GM12878 (cell line): Measurements from ENCODE around the gene UST.

Experiments
- CTCF ChIP-seq, 3 experiments: IDR thresholded peaks in 2 of 3; conservative IDR thresholded peaks in 1 of 3; 2 replicates each; pipeline ENCODE4 v1.5.1; 2011; ENCODE audit warnings: low read depth in 3 of 3, low read length in 3 of 3, mild to moderate bottlenecking in 3 of 3, control low read depth in 2 of 3, moderate library complexity in 2 of 3, inconsistent platforms in 1 of 3, mixed read lengths in 1 of 3; ENCODE audit not compliant: control insufficient read depth in 2 of 3, insufficient read depth in 1 of 3; ENCODE audit errors: extremely low read depth in 1 of 3
- JUNB ChIP-seq: IDR thresholded peaks from 2 replicates; pipeline ENCODE4 v1.6.1; 2016; ENCODE audit warnings: antibody characterized with exemption, mild to moderate bottlenecking
- TBL1XR1 ChIP-seq: IDR thresholded peaks from 2 replicates; pipeline ENCODE4 v1.6.1; 2012; ENCODE audit warnings: low read depth, low read length, improper control_type of control experiment

DNA sequence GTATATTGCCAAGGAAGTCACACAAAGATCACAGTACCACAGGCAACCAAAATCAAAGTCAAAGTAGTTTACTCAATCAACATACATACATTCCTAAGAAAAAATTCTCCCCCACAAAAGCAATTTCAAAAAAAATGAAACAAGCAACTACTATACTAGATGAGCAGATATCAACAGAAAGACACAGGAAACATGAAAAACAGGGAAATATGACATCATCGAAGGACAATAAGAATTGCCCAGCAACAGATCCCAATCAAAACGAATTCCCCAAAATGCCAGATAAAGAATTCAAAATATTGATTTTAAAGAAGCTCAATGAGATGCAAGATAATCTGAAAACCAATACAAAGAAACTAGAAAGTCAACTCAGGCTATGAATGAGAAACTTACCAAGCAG, 351.0 kb downstream of the UST start:
- TF ChIP-seq JUNB (no peak), CTCF (IDR thresholded peaks at IDR 0.05 in 2 of 3, conservative IDR thresholded peaks at IDR 0.05 in 1 of 3; ENCODE audit: control insufficient read depth in 2 of 3, extremely low read depth in 1 of 3, insufficient read depth in 1 of 3, low read depth in 3 of 3, low read length in 3 of 3) (no peak), TBL1XR1 (no peak)
